B cell (primary cell): Measurements from ENCODE around the gene GPA33. TPM values are rescaled to one million over a fixed set of nuclear protein-coding genes. Genes with fewer than 3 reads are reported as not detected.

ENCODE experiments used
- ATAC-seq: fragments of 200-7000 bp; cut with Tn5 transposase; one replicate; pipeline ENCODE4 v1.10.0; 2021; ENCODE audit warnings: low read depth, mild to moderate bottlenecking, moderate number of reproducible peaks, moderate library complexity
- CTCF ChIA-PET: fragments of 350-600 bp; sonication (Branson Sonifier 250); formaldehyde crosslinking; loops from one replicate; lab custom pipeline; 2021; ENCODE audit warnings: antibody characterized with exemption, inconsistent platforms; lab: Charles Lee
- POLR2A ChIA-PET: fragments of 350-600 bp; sonication (Branson Sonifier 250); formaldehyde crosslinking; loops from one replicate; lab custom pipeline; 2021; ENCODE audit warnings: antibody characterized with exemption; lab: Charles Lee
- DNase-seq: peaks from one replicate; pipeline ENCODE4 v3.0.0; 2013
- H2AFZ ChIP-seq: 2 replicates; pipeline ENCODE4 v1.6.1; 2012; ENCODE audit warnings: mild to moderate bottlenecking, low read depth, low read length; ENCODE audit not compliant: insufficient read depth, poor library complexity, severe bottlenecking
- H3K27ac ChIP-seq, 2 donors: 1 replicate in 1 of 2; 2 replicates in 1 of 2; pipeline ENCODE4 v1.5.1; 2012 to 2013; ENCODE audit warnings: low read length in 2 of 2, mild to moderate bottlenecking in 2 of 2, moderate library complexity in 1 of 2
- H3K27me3 ChIP-seq, 4 experiments: fragments of 200-600 bp in 1 of 4; sonication (generic) in 1 of 4; replicated peaks in 1 of 4; 1 replicate in 2 of 4; 2 replicates in 2 of 4; pipeline versions ENCODE4 v1.6.1 to v1.7.0; 2013 to 2016; ENCODE audit warnings: low read length in 3 of 4, mild to moderate bottlenecking in 2 of 4, mixed read lengths in 1 of 4, moderate library complexity in 1 of 4; ENCODE audit not compliant: insufficient read depth in 4 of 4, control insufficient read depth in 3 of 4; ENCODE audit errors: control extremely low read depth in 1 of 4
- H3K36me3 ChIP-seq, 2 experiments: replicated peaks in 1 of 2; 1 replicate in 1 of 2; 2 replicates in 1 of 2; pipeline versions ENCODE4 v1.6.1 to v1.7.1; 2013; ENCODE audit warnings: low read length in 1 of 2; ENCODE audit not compliant: insufficient read depth in 2 of 2, control insufficient read depth in 1 of 2; ENCODE audit errors: control extremely low read depth in 1 of 2, extremely low read depth in 1 of 2
- H3K4me1 ChIP-seq, 2 donors: fragments of 200-600 bp in 1 of 2; sonication (generic) in 1 of 2; 1 replicate in 1 of 2; 2 replicates in 1 of 2; pipeline versions ENCODE4 v1.5.1 to v1.6.1; 2013 to 2017; ENCODE audit warnings: low read length in 2 of 2; ENCODE audit not compliant: control insufficient read depth in 2 of 2, insufficient read depth in 2 of 2
- H3K4me2 ChIP-seq: replicated peaks from 2 replicates; pipeline ENCODE3; 2012; ENCODE audit warnings: mild to moderate bottlenecking, low read depth, low read length; ENCODE audit not compliant: poor library complexity, severe bottlenecking
- H3K4me3 ChIP-seq, 5 experiments: fragments of 200-600 bp in 1 of 5; sonication (generic) in 1 of 5; 1 replicate in 3 of 5; 2 replicates in 2 of 5; pipeline versions ENCODE4 v1.5.1 to v1.7.0; 2011 to 2016; ENCODE audit warnings: low read length in 4 of 5, mild to moderate bottlenecking in 4 of 5, low read depth in 2 of 5, control low read depth in 1 of 5, moderate library complexity in 1 of 5; ENCODE audit not compliant: insufficient read depth in 1 of 5; ENCODE audit errors: control extremely low read depth in 1 of 5, extremely low read depth in 1 of 5
- H3K79me2 ChIP-seq: fragments of 200-600 bp; sonication (generic); one replicate; pipeline ENCODE4 v1.6.0; 2016; ENCODE audit warnings: low read length; ENCODE audit not compliant: control insufficient read depth, insufficient read depth
- H3K9ac ChIP-seq: fragments of 200-600 bp; sonication (generic); 2 replicates; pipeline ENCODE4 v1.6.1; 2017; ENCODE audit warnings: mild to moderate bottlenecking, low read length, moderate library complexity
- H3K9me3 ChIP-seq, 3 donors: one replicate each; pipeline versions ENCODE4 v1.6.1 to v1.7.1; 2013; ENCODE audit warnings: low read length in 2 of 3; ENCODE audit not compliant: control insufficient read depth in 2 of 3, insufficient read depth in 1 of 3; ENCODE audit errors: control extremely low read depth in 1 of 3
- H4K20me1 ChIP-seq: 2 replicates; pipeline ENCODE4 v1.6.0; 2012; ENCODE audit warnings: mild to moderate bottlenecking, low read length; ENCODE audit not compliant: insufficient read depth, control insufficient read depth, poor library complexity, severe bottlenecking
- H3K27ac Mint-ChIP-seq: one replicate; pipeline ENCODE4 v1.8.0; 2021; ENCODE audit warnings: mixed read lengths
- H3K27me3 Mint-ChIP-seq: one replicate; pipeline ENCODE4 v1.8.0; 2021; ENCODE audit warnings: mixed read lengths
- H3K4me1 Mint-ChIP-seq: one replicate; pipeline ENCODE4 v1.8.0; 2021; ENCODE audit warnings: mixed read lengths
- H3K4me3 Mint-ChIP-seq: one replicate; pipeline ENCODE4 v1.8.0; 2021; ENCODE audit warnings: mixed read lengths
- H3K9me3 Mint-ChIP-seq: one replicate; pipeline ENCODE4 v1.8.0; 2022; ENCODE audit warnings: mixed read lengths; ENCODE audit not compliant: insufficient read depth
- EZH2 ChIP-seq: IDR thresholded peaks from 2 replicates; pipeline ENCODE4 v1.6.1; 2012; ENCODE audit warnings: borderline replicate concordance, low read depth, mild to moderate bottlenecking, moderate library complexity, low read length; ENCODE audit not compliant: insufficient read depth, poor library complexity, severe bottlenecking
- WGBS: methylation state at CpG from one replicate; pipeline ENCODE4 v1.1.5; 2013; ENCODE audit warnings: missing lambda C conversion rate; ENCODE audit not compliant: insufficient coverage; 5-methylcytosine and 5-hydroxymethylcytosine counted together
- intact Hi-C: fragments of 100-400 bp; cut with micrococcal nuclease; formaldehyde crosslinking; loops from one replicate; pipeline ENCODE4 v1.10.0; 2022
- polyA plus RNA-seq: library from polyadenylated mRNA; depleted of rRNA; stranded (reverse); fragments of >200 nt; gene quantifications from 2 replicates; pipeline ENCODE4 v1.2.3, GENCODE V29; 2012
- total RNA-seq, 2 donors: library from RNA; stranded (reverse); fragments of 120-200 nt in 1 of 2; gene quantifications; 1 replicate in 1 of 2; 2 replicates in 1 of 2; pipeline versions ENCODE4 v1.2.3 to v1.2.4, GENCODE V29; 2013 to 2022
- TF ChIP-seq, protein P1 (sequence below): fragments of 200-600 bp; IDR thresholded peaks from one replicate; pipeline ENCODE4 v1.8.0; 2022; ENCODE audit warnings: antibody characterized with exemption, mild to moderate bottlenecking

Gene GPA33
- total and polyA plus RNA-seq, 2 donors (not counting 1 experiment from before 2014, with no cell fraction given), result 0.91 to 2.4 TPM

DNA sequence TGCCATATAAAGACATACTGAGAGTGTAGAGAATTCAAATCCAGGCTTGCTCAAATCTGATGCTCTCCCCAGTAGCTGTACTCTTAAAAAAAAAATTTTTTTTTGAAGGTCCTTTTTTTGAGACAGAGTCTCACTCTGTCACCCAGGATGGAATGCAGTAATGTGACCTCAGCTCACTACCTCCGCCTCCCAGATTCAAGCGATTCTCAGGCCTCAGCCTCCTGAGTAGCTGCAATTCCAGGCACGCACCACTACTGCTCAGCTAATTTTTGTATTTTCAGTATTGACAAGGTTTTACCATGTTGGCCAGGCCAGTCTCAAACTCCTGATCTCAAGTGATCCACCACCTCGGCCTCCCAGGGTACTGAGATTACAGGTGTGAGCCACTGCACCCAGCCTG, 32.4 kb upstream of the GPA33 start:
- DNase-seq (no peak), ATAC-seq (no peak)
- Histone ChIP-seq H3K9ac (no peak overlapping the region), H3K4me1 (peaks cover 8 to 9% of the 10 kb centered on the region in 2 donors), H2AFZ (no peak overlapping the region), H3K27me3 (peaks cover 0 to 23% (median 6%) of the 10 kb centered on the region in 4 experiments), H3K4me2 (no peak overlapping the region), H3K36me3 (no peaks in the 10 kb centered on the region), H4K20me1 (no peaks in the 10 kb centered on the region), H3K27ac (no peak overlapping the region), H3K9me3 (no peaks in the 10 kb centered on the region), H3K4me3 (no peak overlapping the region), H3K79me2 (no peaks in the 10 kb centered on the region)
- no peak for TF ChIP-seq EZH2
- TF ChIP-seq, protein P1, sequence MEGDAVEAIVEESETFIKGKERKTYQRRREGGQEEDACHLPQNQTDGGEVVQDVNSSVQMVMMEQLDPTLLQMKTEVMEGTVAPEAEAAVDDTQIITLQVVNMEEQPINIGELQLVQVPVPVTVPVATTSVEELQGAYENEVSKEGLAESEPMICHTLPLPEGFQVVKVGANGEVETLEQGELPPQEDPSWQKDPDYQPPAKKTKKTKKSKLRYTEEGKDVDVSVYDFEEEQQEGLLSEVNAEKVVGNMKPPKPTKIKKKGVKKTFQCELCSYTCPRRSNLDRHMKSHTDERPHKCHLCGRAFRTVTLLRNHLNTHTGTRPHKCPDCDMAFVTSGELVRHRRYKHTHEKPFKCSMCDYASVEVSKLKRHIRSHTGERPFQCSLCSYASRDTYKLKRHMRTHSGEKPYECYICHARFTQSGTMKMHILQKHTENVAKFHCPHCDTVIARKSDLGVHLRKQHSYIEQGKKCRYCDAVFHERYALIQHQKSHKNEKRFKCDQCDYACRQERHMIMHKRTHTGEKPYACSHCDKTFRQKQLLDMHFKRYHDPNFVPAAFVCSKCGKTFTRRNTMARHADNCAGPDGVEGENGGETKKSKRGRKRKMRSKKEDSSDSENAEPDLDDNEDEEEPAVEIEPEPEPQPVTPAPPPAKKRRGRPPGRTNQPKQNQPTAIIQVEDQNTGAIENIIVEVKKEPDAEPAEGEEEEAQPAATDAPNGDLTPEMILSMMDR, result no peak
- CTCF ChIA-PET, result interaction anchor here (1.3 kb wide), 1 partner anchor 11 kb away, joined by 3 read pairs; no protein-coding TSS in a partner anchor
- Mint-ChIP-seq H3K4me3 (no peak overlapping the region), H3K4me1 (peaks cover 4% of the 10 kb centered on the region), H3K27ac (no peak overlapping the region), H3K9me3 (no peaks in the 10 kb centered on the region), H3K27me3 (peaks cover 44% of the 10 kb centered on the region)
- intact Hi-C loops, result no loop called here
- 100% methylated on average over 3 of the region's 4 CpGs for WGBS
- POLR2A ChIA-PET, result no interaction called here

DNA sequence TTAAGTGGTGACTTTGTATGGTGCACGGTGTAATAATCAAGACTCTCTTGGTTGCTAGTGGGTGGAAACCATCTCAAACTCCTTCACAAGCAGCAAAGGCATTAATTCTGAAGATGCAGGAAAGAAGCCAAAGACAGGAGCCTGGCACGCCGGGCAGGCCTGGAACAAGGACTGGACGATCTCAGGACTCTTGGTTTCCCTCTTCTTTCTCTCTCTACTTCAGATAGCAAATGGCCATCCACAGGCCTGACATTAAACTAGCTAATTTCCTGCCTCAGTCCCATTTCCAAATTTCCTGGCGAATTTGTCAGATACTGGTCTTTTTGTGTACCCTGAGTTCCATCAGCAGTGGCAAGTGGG, 31.9 kb upstream of the GPA33 start:
- Histone ChIP-seq H3K27ac (no peak overlapping the region), H3K4me3 (no peak overlapping the region), H3K9ac (no peak overlapping the region), H3K36me3 (no peaks in the 10 kb centered on the region), H3K9me3 (no peaks in the 10 kb centered on the region), H3K79me2 (no peaks in the 10 kb centered on the region), H3K27me3 (peaks cover 0 to 23% (median 6%) of the 10 kb centered on the region in 4 experiments), H2AFZ (no peak overlapping the region), H3K4me2 (no peak overlapping the region), H3K4me1 (peaks cover 8 to 9% of the 10 kb centered on the region in 2 donors), H4K20me1 (no peaks in the 10 kb centered on the region)
- ChIA-PET CTCF (interaction anchor here (0.6 to 1.3 kb wide), 2 partner anchors 10 to 749 kb away, joined by 3 to 5 read pairs; no protein-coding TSS in a partner anchor), POLR2A (no interaction called here)
- Mint-ChIP-seq H3K27me3 (peaks cover 45% of the 10 kb centered on the region), H3K4me1 (peaks cover 4% of the 10 kb centered on the region), H3K27ac (no peak overlapping the region), H3K9me3 (no peaks in the 10 kb centered on the region), H3K4me3 (peak overlapping the region; percentile 84)
- intact Hi-C loops, result no loop called here
- 89% methylated on average over 5 of the region's 5 CpGs for whole genome bisulfite sequencing
- no peak for ATAC-seq
- no peak for DNase-seq
- TF ChIP-seq EZH2, result no peak
- TF ChIP-seq, protein P1, result no peak
